ENCODE measurements around the gene SHMT1. TPM values are rescaled to one million over a fixed set of nuclear protein-coding genes. Genes with fewer than 3 reads are reported as not detected.

SHMT1 gene
- total and polyA plus RNA-seq, 2 of the 4 experiments (the other 2 are of a cell fraction), result 7.5 to 8.1 TPM

- ATAC-seq (ENCODE audit: low read depth) (peak; percentile 54), DNase-seq (peak; percentile 28)
- H2BK120ac ChIP-seq (ENCODE audit: low read depth, low read length), result no peak overlapping the region
- no peak overlapping the region for H3K27ac ChIP-seq (ENCODE audit: insufficient read depth, low read length)
- H3K4me2 ChIP-seq (ENCODE audit: low read depth, low read length), result no peak overlapping the region
- no peaks in the 10 kb centered on the region for H4K20me1 ChIP-seq (ENCODE audit: insufficient read depth, low read length)
- peaks cover 4% of the 10 kb centered on the region; the same call in 1 of the 2 replicates for H3K4me1 ChIP-seq (ENCODE audit: control insufficient read depth, insufficient read depth, low read length)
- no peaks in the 10 kb centered on the region for H3K9me3 ChIP-seq (ENCODE audit: control insufficient read depth, insufficient read depth, low read length)
- H3K4ac ChIP-seq (ENCODE audit: low read depth, low read length), result no peak overlapping the region
- H3K79me1 ChIP-seq (ENCODE audit: low read depth in 1 of 2, low read length in 2 of 2), result no peaks in the 10 kb centered on the region; a peak in 1 of 4 replicates
- H3K27me3 ChIP-seq (ENCODE audit: control insufficient read depth, insufficient read depth, low read length), result no peaks in the 10 kb centered on the region
- H3K56ac ChIP-seq (ENCODE audit: extremely low read depth, insufficient read depth, low read length), result no peak overlapping the region
- no peak overlapping the region for H2AFZ ChIP-seq (replicated peaks; ENCODE audit: low read length, poor library complexity)
- no peak overlapping the region for H2BK20ac ChIP-seq (ENCODE audit: low read depth, low read length)
- CTCF ChIA-PET, result interaction anchor here (1.1 kb wide), 1 partner anchor 10 kb away, joined by 3 read pairs; no protein-coding TSS in a partner anchor
- no peak overlapping the region for H3K18ac ChIP-seq (ENCODE audit: low read depth, low read length)
- H3K4me3 ChIP-seq (ENCODE audit: insufficient read depth, low read depth, low read length), result no peak overlapping the region
- POLR2A ChIA-PET (ENCODE audit: unreplicated experiment), result no interaction called here
- no peak overlapping the region for H4K5ac ChIP-seq (ENCODE audit: low read depth, low read length)
- H3K9ac ChIP-seq (ENCODE audit: low read depth, low read length), result no peak overlapping the region
- dilution Hi-C loops (cut with HindIII; ENCODE audit: low sequenced_read_pairs, unreplicated experiment) (no loop called here), in situ Hi-C loops (cut with MboI; ENCODE audit: low sequenced_read_pairs) (no loop called here), intact Hi-C loops (cut with micrococcal nuclease) (no loop called here)
- no peak overlapping the region for H2BK15ac ChIP-seq (ENCODE audit: low read depth, low read length)
- no peak for TF ChIP-seq CTCF (conservative IDR thresholded peaks at IDR 0.05; ENCODE audit: low read depth, low read length)
- TF ChIP-seq, protein P1, sequence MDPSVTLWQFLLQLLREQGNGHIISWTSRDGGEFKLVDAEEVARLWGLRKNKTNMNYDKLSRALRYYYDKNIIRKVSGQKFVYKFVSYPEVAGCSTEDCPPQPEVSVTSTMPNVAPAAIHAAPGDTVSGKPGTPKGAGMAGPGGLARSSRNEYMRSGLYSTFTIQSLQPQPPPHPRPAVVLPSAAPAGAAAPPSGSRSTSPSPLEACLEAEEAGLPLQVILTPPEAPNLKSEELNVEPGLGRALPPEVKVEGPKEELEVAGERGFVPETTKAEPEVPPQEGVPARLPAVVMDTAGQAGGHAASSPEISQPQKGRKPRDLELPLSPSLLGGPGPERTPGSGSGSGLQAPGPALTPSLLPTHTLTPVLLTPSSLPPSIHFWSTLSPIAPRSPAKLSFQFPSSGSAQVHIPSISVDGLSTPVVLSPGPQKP (IDR thresholded peaks at IDR 0.05; ENCODE audit: borderline replicate concordance, low read depth, low read length), result no peak
- no peak for TF ChIP-seq RCOR1 (IDR thresholded peaks at IDR 0.05; ENCODE audit: insufficient replicate concordance, low read length)
- TF ChIP-seq FOS (IDR thresholded peaks at IDR 0.05; ENCODE audit: low read depth, low read length), result no peak
- TF ChIP-seq RFX5 (IDR thresholded peaks at IDR 0.05; ENCODE audit: low read depth, low read length), result no peak
- TF ChIP-seq, protein P2, sequence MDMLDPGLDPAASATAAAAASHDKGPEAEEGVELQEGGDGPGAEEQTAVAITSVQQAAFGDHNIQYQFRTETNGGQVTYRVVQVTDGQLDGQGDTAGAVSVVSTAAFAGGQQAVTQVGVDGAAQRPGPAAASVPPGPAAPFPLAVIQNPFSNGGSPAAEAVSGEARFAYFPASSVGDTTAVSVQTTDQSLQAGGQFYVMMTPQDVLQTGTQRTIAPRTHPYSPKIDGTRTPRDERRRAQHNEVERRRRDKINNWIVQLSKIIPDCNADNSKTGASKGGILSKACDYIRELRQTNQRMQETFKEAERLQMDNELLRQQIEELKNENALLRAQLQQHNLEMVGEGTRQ (IDR thresholded peaks at IDR 0.05; ENCODE audit: low read depth, low read length), result no peak
- no peak for TF ChIP-seq MAZ (IDR thresholded peaks at IDR 0.05; ENCODE audit: borderline replicate concordance, low read depth, low read length)
- TF ChIP-seq NFE2L2 (IDR thresholded peaks at IDR 0.05; ENCODE audit: low read depth, low read length), result no peak
- TF ChIP-seq POLR2A (IDR thresholded peaks at IDR 0.05; ENCODE audit: low read depth, low read length), result no peak
- no peak for TF ChIP-seq MXI1 (IDR thresholded peaks at IDR 0.05; ENCODE audit: borderline replicate concordance, low read depth, low read length)
- TF ChIP-seq RAD21 (IDR thresholded peaks at IDR 0.05; ENCODE audit: low read length), result no peak
- TF ChIP-seq CHD1 (IDR thresholded peaks at IDR 0.05; ENCODE audit: low read depth, low read length), result no peak
- TF ChIP-seq MAFK (IDR thresholded peaks at IDR 0.05; ENCODE audit: low read depth, low read length), result no peak
- no peak for TF ChIP-seq BHLHE40 (IDR thresholded peaks at IDR 0.05; ENCODE audit: low read depth, low read length)
- TF ChIP-seq CEBPB (IDR thresholded peaks at IDR 0.05; ENCODE audit: low read depth, low read length), result no peak
- TF ChIP-seq SMC3 (IDR thresholded peaks at IDR 0.05; ENCODE audit: low read depth, low read length), result no peak
- no peak overlapping the region for H4K91ac ChIP-seq (ENCODE audit: insufficient read depth, low read depth, low read length)
- no peak overlapping the region for H4K8ac ChIP-seq (ENCODE audit: low read depth in 2 of 2, low read length in 2 of 2)
- peak overlapping the region; percentile 28 for H2AK9ac ChIP-seq (replicated peaks; ENCODE audit: low read depth, low read length, poor library complexity)
- WGBS, 2 experiments (ENCODE audit: extremely low coverage in 2 of 2, insufficient read length in 1 of 2), result 62% methylated on average over 2 of the region's 4 CpGs; no CpG with 5 or more reads in 1 of the 2 experiments
- no peak overlapping the region for H3K14ac ChIP-seq (replicated peaks; ENCODE audit: low read depth, low read length)
- H3K9me1 ChIP-seq (ENCODE audit: insufficient read depth, low read length), result peaks cover 14% of the 10 kb centered on the region
- H2BK5ac ChIP-seq (ENCODE audit: low read depth, low read length, poor library complexity, severe bottlenecking), result no peak overlapping the region
- no peak overlapping the region for H2AK5ac ChIP-seq (ENCODE audit: low read depth, low read length)
- peaks cover 9% of the 10 kb centered on the region for H3K36me3 ChIP-seq (ENCODE audit: control insufficient read depth, insufficient read depth, low read length)
- H3K23ac ChIP-seq (ENCODE audit: low read depth, low read length), result no peak overlapping the region
- no TSS peak for BruUV-seq (replicated peaks)
Observed at GRCh38 chr17:18332909-18333489, 30.4 kb downstream of the SHMT1 start.

Measured in IMR-90 (cell line).